HG03521 (cell line): ENCODE measurements around the gene FNIP2.
A peak's percentile ranks its signal among the peaks of the same experiment; 100 is the strongest.
"Not testable (repeated sequence)": the region's sequence is repeated elsewhere in the genome, so short reads cannot be mapped to it uniquely, and the experiment has no call there.

Experiments used
- ATAC-seq: cut with Tn5 transposase; IDR thresholded peaks from one replicate; pipeline ENCODE4 v1.9.1; 2021; ENCODE audit warnings: mild to moderate bottlenecking, moderate library complexity; ENCODE audit not compliant: unreplicated experiment

The FNIP2 gene

DNA sequence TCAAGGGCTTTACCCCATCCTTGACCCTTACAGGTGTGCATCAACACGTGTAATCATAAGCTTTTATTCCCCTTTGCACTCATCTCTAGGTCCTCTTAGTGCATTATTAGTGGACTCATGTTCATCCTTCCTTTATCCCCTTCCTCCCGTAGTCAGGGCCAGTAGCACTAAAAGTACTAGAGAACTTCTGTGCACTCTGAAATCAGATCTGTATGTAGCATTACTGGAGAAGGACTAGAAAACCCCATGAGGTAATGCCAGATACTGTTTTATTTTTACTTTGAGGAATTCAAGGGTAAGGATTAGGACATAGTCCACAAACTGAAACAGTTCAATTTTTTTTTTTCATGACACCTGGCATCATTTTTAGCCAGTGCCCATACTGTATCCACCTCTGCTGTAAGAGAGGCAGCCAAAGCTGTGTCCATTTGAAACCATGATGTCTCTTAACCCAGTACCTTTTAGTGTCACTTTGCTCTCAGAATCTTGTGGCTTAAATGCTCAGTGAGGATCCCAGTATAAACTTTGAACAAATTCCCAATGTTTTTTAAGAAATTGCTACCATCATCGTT lies 134.7 kb downstream of the FNIP2 start:
- no peak for ATAC-seq

- ATAC-seq = no peak
Measured at GRCh38 chr4:158904815-158905214, 136.0 kb downstream of the FNIP2 start.

DNA sequence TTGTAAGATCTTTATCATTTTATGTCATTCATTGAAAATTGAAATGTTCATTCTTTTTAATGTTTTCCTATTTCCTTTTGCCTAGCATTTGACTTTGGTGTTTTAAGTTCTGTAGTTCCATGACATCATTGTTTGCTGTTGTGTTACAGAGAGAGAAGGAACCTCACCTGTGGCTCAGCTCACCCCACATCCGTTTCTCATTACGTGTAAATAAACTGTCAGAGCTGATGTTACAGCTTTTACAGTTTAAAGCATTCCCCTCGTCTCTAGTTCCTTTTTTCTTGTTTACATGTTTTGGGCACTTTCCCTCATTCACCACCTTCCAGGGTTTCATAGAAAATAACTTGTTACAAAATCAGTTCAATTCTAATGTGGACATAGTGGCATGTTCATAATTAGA lies 137.2 kb downstream of the FNIP2 start:
- peak; percentile 82 for ATAC-seq

- no peak for ATAC-seq
Measured at GRCh38 chr4:158912390-158912789, 143.6 kb downstream of the FNIP2 start.

DNA sequence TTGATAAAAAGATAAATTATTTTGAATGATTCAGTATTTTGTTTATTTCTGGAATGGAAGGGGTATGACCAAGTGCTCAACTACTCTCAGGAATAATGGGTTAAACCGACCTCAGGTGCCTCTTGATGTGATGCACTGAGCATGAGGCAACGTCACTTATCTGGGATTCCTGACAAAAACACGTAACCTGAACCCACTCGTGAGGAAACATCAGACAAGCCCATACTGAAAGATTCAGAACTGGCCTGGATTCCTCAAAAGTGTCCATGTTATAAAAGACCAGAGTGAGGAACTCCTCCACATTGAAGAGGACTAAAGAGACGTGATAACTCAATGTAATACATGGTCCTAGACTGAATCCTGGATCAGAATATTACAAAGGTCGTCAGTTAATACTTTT lies 144.0 kb downstream of the FNIP2 start:
- ATAC-seq = no peak

- ATAC-seq = no peak
Measured at GRCh38 chr4:158913766-158914165, 144.9 kb downstream of the FNIP2 start.

DNA sequence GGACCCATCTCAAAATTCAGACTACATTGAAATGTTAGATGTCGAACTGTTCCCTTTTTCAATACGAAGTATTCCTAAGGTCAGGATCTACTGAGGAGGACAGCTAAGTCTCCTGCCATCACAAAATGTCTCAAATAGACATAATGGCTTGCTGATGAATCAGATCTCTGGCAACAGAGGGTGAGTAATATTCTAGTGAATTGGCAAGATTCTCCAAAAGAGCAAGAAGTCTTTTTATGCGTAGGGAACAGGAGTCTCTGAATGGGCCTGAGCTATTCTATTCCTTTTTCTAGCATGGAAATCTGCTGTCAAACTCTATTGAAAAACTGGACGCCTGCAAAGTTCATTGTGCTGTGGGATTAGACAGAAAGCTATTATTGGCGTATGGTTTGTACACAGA lies 145.4 kb downstream of the FNIP2 start:
- ATAC-seq = no peak

DNA sequence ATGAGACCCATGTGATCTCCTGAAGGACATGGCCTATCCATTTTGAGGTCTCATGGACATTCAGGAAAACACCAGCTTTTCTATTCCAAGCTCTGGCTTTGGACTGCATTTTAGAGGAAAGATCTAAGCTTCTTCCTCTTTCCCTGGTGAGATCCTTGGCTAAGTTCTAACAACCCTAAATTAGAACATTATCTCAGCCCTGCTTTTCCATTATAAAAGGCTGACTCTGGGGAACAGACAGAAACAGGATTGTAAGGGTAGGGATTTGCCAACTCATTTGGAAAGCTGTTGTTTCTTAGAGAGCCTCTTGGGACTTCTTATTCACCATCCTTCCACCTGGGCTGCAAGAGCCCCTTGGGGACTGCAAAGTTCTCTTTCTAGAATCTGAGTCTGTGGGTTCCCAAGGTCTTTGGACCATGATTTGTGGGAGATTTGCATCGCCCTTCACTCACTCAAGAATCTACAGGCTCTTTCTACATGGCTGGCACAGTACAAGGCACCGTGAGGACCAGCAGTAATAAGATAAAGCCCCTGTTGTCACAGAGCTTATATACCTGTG lies 146.9 kb downstream of the FNIP2 start:
- no peak for ATAC-seq

DNA sequence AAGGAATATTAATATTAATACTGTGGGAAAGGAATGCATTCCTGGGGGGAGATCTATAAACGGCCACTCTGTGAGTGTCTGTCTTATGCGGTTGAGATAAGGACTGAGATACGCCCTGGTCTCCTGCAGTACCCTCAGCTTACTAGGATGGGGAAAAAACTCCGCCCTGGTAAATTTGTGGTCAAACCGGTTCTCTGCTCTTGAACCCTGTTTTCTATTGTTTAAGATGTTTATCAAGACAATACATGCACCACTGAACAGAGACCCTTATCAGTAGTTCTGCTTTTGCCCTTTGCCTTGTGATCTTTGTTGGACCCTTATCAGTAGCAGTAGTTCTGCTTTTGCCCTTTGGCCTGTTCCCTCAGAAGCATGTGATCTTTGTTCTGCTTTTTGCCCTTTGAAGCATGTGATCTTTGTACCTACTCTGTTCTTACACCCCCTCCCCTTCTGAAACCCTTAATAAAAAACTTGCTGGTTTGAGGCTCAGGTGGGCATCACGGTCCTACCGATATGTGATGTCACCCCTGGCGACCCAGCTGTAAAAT lies 151.7 kb downstream of the FNIP2 start:
- not testable (repeated sequence) for ATAC-seq

GRCh38 chr4:158927774-158928173 lies 158.9 kb downstream of the FNIP2 start:
- ATAC-seq = not testable (repeated sequence)

DNA sequence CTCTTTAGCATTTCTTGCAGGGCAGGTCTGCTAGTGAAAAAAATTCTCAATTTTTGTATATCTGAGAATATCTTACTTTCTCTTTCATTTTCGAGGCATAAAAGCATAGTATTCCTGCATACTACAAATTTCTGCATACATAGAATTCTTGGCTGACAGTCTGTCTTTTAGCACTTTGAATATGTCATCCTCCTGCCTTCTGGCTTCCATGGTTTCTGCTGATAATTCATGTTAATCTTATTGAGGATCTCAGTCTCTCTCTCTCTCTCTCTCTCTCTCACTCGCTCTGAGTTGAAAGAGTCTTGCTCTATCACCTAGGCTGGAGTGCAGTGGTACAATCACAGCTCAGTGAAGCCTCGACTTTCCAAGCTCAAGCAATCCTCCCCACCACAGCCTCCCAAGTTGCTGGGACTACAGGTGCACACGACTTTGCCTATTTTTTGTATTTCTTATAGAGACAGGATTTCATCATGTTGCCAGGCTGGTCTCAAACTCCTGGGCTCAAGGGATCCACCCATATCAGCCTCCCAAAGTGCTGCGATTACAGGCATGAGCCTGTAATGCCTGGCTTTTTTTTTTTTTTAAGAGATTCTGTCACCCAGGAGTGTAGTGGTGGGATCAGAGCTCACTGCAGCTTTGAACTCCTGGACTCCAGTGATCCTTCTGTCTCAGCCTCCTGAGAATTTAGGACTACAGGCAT lies 161.3 kb downstream of the FNIP2 start:
- ATAC-seq = no peak

GRCh38 chr4:158930639-158930972 lies 161.8 kb downstream of the FNIP2 start:
- no peak for ATAC-seq

DNA sequence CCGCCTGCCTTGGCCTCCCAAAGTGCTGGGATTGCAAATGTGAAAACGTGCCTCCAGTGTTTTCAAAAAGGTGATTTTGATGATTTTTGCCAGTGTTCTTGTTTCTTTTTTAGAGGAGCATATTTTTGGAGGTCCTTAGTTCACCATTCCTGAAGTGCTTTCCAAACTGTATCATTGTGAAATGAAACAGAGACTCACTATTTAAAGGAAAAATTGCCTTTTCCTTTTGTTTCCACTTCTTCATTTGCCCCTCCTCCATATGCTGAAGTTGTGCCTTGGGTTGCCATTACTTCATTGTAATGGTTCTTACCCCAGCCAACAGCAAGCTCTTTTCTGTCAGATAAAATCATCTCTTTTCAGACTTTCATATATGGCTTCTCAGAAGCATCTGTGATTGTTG lies 164.4 kb downstream of the FNIP2 start:
- ATAC-seq = no peak

- no peak for ATAC-seq
Measured at GRCh38 chr4:158934996-158935669, 166.3 kb downstream of the FNIP2 start.

DNA sequence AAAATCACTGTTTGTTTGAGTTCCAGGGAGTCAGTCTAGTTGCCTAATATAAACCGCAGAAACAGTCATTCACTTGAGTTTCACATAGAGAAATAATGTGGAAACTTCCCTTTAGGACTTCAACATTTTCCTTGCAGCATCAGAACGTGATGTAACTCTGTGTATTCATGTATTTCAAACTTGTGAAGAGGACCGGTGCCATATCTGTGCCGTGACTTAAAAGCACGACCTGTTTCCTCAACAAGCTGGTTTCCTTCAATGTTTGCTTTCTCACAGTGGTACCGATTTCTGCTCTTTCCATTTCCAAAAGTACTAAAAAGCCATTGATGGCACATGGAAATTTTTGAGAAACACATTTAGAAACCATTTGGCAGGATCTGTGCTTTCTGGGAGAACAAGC lies 167.4 kb downstream of the FNIP2 start:
- no peak for ATAC-seq

- no peak for ATAC-seq
Measured at GRCh38 chr4:158938220-158939044, 169.6 kb downstream of the FNIP2 start.

DNA sequence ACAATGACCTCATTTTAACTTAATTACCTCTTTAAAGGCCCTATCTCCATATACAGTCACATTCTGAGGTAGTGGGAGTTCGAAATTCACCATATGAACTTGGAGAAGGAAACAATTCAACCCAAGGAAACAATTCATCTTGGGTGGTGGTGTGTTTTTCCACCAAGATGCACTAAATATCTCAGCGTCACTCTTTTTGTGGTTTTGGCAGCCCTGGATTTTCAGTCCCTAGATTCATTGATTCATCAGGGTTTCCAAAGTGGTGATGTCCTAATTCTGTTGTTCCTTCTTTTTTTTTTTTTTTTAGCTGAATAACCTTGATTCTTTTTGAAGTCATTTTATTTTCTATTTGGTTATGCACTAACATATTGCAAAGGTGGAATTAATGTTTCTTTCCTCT lies 171.4 kb downstream of the FNIP2 start:
- ATAC-seq = no peak

- ATAC-seq = no peak
Measured at GRCh38 chr4:158941321-158941720, 172.5 kb downstream of the FNIP2 start.

- no peak for ATAC-seq
Measured at GRCh38 chr4:158941895-158942294, 173.1 kb downstream of the FNIP2 start.

- ATAC-seq = no peak
Measured at GRCh38 chr4:158945529-158946108, 176.8 kb downstream of the FNIP2 start.

DNA sequence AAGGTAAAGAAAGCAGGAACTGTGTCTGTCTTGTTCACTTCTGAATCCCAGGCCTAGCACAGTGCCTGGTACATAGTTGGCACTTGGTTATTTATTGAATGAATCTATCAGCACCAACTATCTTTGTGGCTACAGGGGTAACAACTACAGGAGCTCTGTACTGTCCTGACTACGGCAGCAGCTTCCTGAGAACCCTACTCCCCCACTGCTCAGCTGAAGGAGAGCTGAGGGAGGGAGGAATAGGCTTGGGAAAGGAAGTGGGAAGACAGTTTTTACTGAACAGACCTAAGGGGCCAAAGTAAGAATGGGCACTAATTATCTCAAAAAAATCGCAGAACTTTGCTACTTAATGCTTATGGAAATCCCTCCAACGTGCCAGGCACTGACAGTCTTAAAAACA lies 178.0 kb downstream of the FNIP2 start:
- no peak for ATAC-seq
